NCI-H1694 treated with DMSO at 0.1 percent for 48 hours (cell line): ENCODE results near the gene TECPR1.
A peak's percentile ranks its signal among the peaks of the same experiment; 100 is the strongest.

Source experiments
- DNase-seq: peaks from one replicate; lab custom pipeline; 2025; lab: John Stamatoyannopoulos, UW

TECPR1 gene

GRCh38 chr7:98284335-98285036, 32.5 kb upstream of the TECPR1 start:
- no peak for DNase-seq

DNA sequence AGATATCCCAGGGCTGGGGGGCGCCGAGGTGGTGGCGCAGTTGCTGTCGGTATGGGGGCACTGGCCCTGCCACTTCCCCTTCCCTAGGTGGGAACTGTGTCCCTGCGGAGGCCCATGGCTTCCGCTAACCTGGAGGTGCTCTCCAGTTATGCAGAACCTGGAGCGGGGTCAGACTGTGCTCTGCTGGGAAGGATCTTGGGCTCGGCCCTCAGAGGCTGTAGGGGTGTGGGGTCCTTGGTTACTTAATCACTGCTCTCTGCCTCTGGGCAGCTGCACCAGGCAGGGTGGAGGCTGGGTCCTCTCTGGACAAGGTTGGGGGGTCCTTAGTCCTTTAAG, 31.8 kb upstream of the TECPR1 start:
- no peak for DNase-seq

- DNase-seq, result no peak
These were observed 31.3 kb upstream of the TECPR1 start for GRCh38 chr7:98283127-98283886.

GRCh38 chr7:98282703-98283102, 30.7 kb upstream of the TECPR1 start:
- DNase-seq, result no peak

DNA sequence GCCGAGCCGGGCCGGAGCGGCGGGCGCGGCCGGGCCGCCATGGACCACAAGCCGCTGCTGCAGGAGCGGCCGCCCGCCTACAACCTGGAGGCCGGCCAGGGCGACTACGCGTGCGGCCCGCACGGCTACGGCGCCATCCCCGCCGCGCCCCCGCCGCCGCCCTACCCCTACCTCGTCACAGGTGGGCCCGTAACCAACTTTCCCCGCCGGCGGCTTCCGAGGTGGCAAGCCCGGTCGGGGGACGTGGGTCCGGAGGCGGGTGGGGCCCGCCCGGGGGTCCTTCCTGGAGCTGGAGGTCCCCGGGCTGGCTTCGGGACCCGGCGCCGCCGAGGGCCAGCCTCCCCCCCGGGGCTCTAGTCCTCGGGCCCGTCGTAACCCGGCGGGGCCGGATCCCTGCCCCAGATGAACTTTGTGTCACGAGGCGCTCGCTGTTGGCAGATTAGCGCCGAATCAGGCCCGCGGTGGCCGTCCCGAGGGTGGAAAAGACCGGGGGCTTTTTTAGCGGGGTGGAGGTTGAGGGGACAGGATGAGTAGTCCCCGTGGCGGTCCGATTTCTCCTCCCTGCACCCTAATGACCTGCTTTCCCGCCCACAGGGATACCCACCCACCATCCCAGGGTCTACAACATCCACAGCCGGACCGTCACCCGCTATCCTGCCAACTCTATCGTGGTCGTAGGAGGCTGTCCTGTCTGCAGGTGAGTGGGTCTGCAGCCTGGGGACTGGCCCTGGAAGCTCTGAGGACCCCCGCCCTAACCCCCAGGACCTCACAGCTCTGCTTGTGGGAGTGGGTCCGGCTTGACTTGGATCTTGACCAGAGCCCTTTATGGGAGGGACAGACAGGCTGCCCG, 29.9 kb upstream of the TECPR1 start:
- no peak for DNase-seq

- DNase-seq, result peak; percentile 74
These were observed 29.0 kb upstream of the TECPR1 start, which contains the start of gene BRI3 for GRCh38 chr7:98280791-98281756. BRI3 (plus strand) TSS chr7:98281686; CDS start chr7:98281796, 110 bp downstream.

DNA sequence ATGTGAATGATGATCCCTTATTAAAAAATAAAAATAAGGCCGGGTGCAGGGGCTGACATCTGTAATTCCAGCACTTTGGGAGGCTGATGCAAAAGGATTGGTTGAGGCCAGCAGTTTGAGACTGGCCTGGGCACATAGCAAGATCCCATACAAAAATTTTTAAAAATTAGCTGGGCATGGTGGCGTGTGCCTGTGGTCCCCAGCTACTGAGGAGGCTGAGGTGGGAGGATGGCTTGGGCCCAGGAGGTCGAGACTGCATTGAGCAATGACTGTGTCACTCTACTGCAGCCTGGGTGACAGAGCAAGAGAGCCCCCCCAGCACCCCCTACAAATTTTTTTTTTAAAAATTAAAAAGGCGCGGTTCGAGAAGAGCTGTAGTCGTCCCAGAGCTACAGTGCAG, 28.3 kb upstream of the TECPR1 start:
- no peak for DNase-seq

GRCh38 chr7:98278936-98279335, 26.9 kb upstream of the TECPR1 start:
- no peak for DNase-seq

DNA sequence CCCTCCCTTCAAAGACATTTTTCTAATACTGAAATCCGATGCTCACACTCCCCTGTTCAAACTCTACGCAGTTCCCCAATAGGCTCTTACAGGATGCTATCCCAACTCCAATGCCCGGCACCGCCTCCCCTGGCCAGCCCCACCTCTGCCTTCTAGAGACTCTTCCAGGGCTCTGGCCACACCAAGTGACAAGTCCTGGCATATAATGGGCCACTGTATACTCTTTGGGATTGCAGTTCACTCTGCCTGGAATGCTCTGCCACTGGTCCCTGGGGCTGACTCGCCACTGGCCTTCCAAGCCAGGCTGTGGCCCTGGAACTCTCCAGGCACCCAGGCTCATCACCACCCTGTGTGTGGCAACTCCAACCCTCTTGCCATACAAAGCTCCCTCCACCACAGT, 26.4 kb upstream of the TECPR1 start:
- DNase-seq, result no peak

GRCh38 chr7:98276241-98276761, 24.3 kb upstream of the TECPR1 start:
- DNase-seq, result no peak

- DNase-seq, result no peak
These were observed 15.3 kb upstream of the TECPR1 start for GRCh38 chr7:98267303-98267702.

GRCh38 chr7:98266840-98267239, 14.8 kb upstream of the TECPR1 start:
- no peak for DNase-seq

DNA sequence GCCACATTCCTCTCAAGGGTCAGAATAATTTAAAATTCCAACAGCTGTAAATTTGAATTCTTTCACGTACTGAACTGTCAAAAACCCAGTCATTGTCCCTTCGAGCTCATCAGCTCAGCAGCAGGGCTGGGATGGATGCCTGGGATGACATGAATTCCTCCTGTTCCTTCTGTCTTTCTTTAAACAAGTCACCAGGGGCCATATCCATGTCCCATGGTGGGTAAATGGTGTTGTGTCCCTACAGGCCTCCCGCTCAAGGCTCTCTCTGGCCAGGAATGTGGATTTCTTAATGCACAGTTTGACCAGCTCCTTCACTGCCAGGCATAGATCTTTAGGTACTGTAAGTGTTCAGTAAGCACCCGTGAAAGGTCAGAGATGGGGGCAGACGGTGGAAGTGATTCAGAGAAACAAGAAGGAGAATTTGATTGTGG, 13.8 kb upstream of the TECPR1 start:
- no peak for DNase-seq

- no peak for DNase-seq
These were observed 5.7 kb upstream of the TECPR1 start for GRCh38 chr7:98257701-98258100.

GRCh38 chr7:98256431-98256830, 4.4 kb upstream of the TECPR1 start:
- peak; percentile 93 for DNase-seq

GRCh38 chr7:98254951-98255610, 3.0 kb upstream of the TECPR1 start:
- DNase-seq, result no peak

- DNase-seq, result no peak
These were observed 2.5 kb upstream of the TECPR1 start for GRCh38 chr7:98254516-98254915.

DNA sequence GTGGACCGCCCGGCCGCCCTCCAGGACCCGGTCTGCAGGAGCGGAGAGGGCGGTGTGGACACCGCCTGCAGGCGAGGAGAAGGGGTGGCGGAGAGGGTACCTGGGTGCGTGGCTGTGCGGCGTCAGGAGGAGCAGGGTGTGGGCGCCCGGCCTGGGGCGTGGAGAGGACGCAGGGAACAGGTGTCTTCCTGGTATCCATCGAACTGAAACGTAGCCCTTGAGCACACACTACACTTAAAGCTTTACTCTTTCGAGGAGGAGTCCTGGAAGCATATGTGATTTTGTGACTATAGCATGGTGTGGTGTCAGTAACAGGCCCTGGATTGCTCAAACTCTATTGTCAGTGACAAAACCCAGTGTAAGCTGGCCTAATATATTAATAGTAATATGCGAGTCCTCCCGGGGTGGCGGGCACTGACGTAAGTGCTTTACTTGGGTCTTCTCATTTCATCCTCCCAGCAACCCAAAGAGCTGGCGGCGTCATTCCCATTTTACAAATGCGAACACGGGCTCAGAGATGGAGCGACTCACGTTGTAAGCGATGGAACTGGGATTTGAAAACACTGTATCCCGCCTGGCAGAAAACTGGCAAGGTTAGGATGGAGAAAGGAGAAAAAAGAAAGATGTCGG, 508 bp upstream of the TECPR1 start:
- no peak for DNase-seq

DNA sequence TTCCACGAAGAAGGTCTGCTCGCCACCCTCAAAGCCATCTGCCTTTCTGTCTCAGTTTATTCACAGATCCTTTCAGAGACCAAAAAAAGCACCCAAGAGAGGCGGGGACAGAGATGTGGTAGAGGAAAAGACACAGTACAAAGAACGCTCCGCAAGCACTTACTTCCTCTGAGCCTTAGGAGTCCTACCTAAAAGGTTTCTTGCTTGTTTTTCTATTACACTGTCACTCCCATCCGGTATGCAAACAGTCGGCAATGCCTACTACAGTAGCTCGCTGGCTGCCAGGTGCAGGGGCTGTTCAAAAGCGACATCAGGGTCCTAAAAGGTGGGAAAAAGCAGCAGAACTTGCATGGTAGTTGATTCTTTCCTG, 816 bp downstream of the TECPR1 start:
- DNase-seq, result no peak

DNA sequence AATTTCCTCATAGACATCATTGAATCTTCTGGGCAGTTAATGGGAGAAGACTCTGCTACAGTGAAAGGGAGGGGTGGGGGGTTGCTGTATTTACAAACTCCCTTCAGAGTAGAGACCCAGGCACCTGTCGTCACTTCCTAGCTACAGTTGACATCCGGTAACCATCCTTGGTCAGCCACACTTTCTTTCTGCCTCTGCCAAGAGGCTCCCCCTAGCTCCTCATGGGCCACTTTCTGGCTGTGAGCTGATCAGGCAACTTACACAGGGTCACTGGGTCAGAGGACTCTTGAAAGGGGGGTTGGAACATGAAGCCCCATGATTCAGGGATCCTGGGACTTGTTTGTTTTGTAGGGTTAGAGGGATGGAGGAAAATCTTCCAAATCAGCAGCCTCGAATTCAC, 1.2 kb downstream of the TECPR1 start:
- DNase-seq, result no peak
